GM12878 (cell line): ENCODE results near the gene TBX15.

Experiments used
- NFYB ChIP-seq: IDR thresholded peaks from 2 replicates; pipeline ENCODE4 v1.6.1; 2011; ENCODE audit warnings: low read depth, mild to moderate bottlenecking, low read length, improper control_type of control experiment, moderate library complexity; ENCODE audit not compliant: insufficient read depth
- POLR2A ChIP-seq: IDR thresholded peaks from 2 replicates; pipeline ENCODE4 v1.6.1; 2011; ENCODE audit warnings: low read depth, mild to moderate bottlenecking, low read length

DNA sequence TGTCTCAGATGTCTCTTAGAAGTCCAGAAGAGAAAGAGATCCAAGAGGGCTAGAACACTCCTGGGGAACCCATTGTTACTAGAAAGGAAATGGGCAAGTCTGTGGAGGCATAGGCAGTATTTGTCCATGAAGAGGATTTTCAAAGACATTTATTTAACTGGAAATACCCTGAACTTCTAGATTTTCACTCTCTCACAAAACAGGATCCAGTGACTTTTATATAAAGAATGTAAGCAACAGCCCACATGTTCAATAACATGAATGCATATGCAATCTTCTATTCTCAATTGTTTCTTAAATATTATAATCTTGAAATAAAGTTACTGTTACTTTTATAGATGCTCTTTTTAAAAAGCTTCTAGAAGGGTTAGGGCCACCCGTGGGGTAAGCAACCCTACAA is 53.4 kb downstream of the TBX15 start:
- TF ChIP-seq NFYB (no peak), POLR2A (no peak)
